Measurements from ENCODE around the gene NAGS. TPM values are rescaled to one million over a fixed set of nuclear protein-coding genes. Genes with fewer than 3 reads are reported as not detected.

The NAGS gene
- total RNA-seq, 1 donor from 2014 or later: 0.91 TPM

- intact Hi-C loops (cut with micrococcal nuclease): no loop called here
- H3K4me1 Mint-ChIP-seq: no peaks in the 10 kb centered on the region
- no peak overlapping the region for H3K4me3 Mint-ChIP-seq
- no peaks in the 10 kb centered on the region for H3K36me3 Mint-ChIP-seq (ENCODE audit: low read depth)
- H3K27ac Mint-ChIP-seq: no peak overlapping the region
- no peak for DNase-seq
- no peaks in the 10 kb centered on the region for H3K9me3 Mint-ChIP-seq
- H3K27me3 Mint-ChIP-seq: peaks cover 28% of the 10 kb centered on the region
Observed at GRCh38 chr17:43976963-43977837, 27.2 kb upstream of the NAGS start.

GRCh38 chr17:43978078-43978477 is 26.3 kb upstream of the NAGS start:
- Mint-ChIP-seq H3K4me3 (no peak overlapping the region), H3K4me1 (no peaks in the 10 kb centered on the region), H3K27ac (no peak overlapping the region), H3K36me3 (ENCODE audit: low read depth) (no peaks in the 10 kb centered on the region), H3K27me3 (peaks cover 37% of the 10 kb centered on the region), H3K9me3 (no peaks in the 10 kb centered on the region)
- intact Hi-C loops (cut with micrococcal nuclease): no loop called here
- no peak for DNase-seq

- no peaks in the 10 kb centered on the region for H3K9me3 Mint-ChIP-seq
- no peaks in the 10 kb centered on the region for H3K4me1 Mint-ChIP-seq
- DNase-seq: no peak
- no peaks in the 10 kb centered on the region for H3K36me3 Mint-ChIP-seq (ENCODE audit: low read depth)
- peaks cover 39% of the 10 kb centered on the region for H3K27me3 Mint-ChIP-seq
- no peak overlapping the region for H3K27ac Mint-ChIP-seq
- no peak overlapping the region for H3K4me3 Mint-ChIP-seq
- intact Hi-C loops (cut with micrococcal nuclease): no loop called here
Observed at GRCh38 chr17:43979011-43979410, 25.4 kb upstream of the NAGS start.

GRCh38 chr17:43979671-43980070 is 24.8 kb upstream of the NAGS start:
- intact Hi-C loops (cut with micrococcal nuclease): no loop called here
- Mint-ChIP-seq H3K9me3 (no peaks in the 10 kb centered on the region), H3K4me1 (no peaks in the 10 kb centered on the region), H3K27ac (no peak overlapping the region), H3K36me3 (ENCODE audit: low read depth) (no peaks in the 10 kb centered on the region), H3K4me3 (no peak overlapping the region), H3K27me3 (peaks cover 44% of the 10 kb centered on the region)
- DNase-seq: no peak

- Mint-ChIP-seq H3K9me3 (no peaks in the 10 kb centered on the region), H3K27me3 (peaks cover 52% of the 10 kb centered on the region), H3K27ac (no peak overlapping the region), H3K36me3 (ENCODE audit: low read depth) (no peaks in the 10 kb centered on the region), H3K4me3 (no peak overlapping the region), H3K4me1 (peaks cover 8% of the 10 kb centered on the region)
- DNase-seq: no peak
- intact Hi-C loops (cut with micrococcal nuclease): no loop called here
Observed at GRCh38 chr17:43982171-43982570, 22.3 kb upstream of the NAGS start.

GRCh38 chr17:43983196-43983514 is 21.3 kb upstream of the NAGS start:
- H3K27me3 Mint-ChIP-seq: peaks cover 58% of the 10 kb centered on the region
- intact Hi-C loops (cut with micrococcal nuclease): no loop called here
- no peaks in the 10 kb centered on the region for H3K9me3 Mint-ChIP-seq
- H3K4me3 Mint-ChIP-seq: peak overlapping the region; percentile 28
- H3K4me1 Mint-ChIP-seq: peaks cover 8% of the 10 kb centered on the region
- no peaks in the 10 kb centered on the region for H3K36me3 Mint-ChIP-seq (ENCODE audit: low read depth)
- H3K27ac Mint-ChIP-seq: no peak overlapping the region
- DNase-seq: no peak

- H3K4me3 Mint-ChIP-seq: peak overlapping the region; percentile 23
- H3K4me1 Mint-ChIP-seq: peaks cover 8% of the 10 kb centered on the region
- intact Hi-C loops (cut with micrococcal nuclease): no loop called here
- no peaks in the 10 kb centered on the region for H3K36me3 Mint-ChIP-seq (ENCODE audit: low read depth)
- no peak overlapping the region for H3K27ac Mint-ChIP-seq
- peaks cover 55% of the 10 kb centered on the region for H3K27me3 Mint-ChIP-seq
- peak; percentile 67 for DNase-seq
- H3K9me3 Mint-ChIP-seq: no peaks in the 10 kb centered on the region
Observed at GRCh38 chr17:43983515-43984411, 20.7 kb upstream of the NAGS start.

- peak overlapping the region; percentile 23 for H3K4me3 Mint-ChIP-seq
- peaks cover 8% of the 10 kb centered on the region for H3K4me1 Mint-ChIP-seq
- H3K27ac Mint-ChIP-seq: no peak overlapping the region
- intact Hi-C loops (cut with micrococcal nuclease): no loop called here
- DNase-seq: no peak
- H3K27me3 Mint-ChIP-seq: peaks cover 54% of the 10 kb centered on the region
- no peaks in the 10 kb centered on the region for H3K9me3 Mint-ChIP-seq
- no peaks in the 10 kb centered on the region for H3K36me3 Mint-ChIP-seq (ENCODE audit: low read depth)
Observed at GRCh38 chr17:43984521-43984920, 19.9 kb upstream of the NAGS start.

GRCh38 chr17:43986225-43986981 is 18.0 kb upstream of the NAGS start:
- Mint-ChIP-seq H3K27me3 (peaks cover 48% of the 10 kb centered on the region), H3K4me1 (peaks cover 8% of the 10 kb centered on the region), H3K27ac (no peak overlapping the region), H3K4me3 (no peak overlapping the region), H3K9me3 (no peaks in the 10 kb centered on the region), H3K36me3 (ENCODE audit: low read depth) (no peaks in the 10 kb centered on the region)
- no peak for DNase-seq
- intact Hi-C loops (cut with micrococcal nuclease): no loop called here

GRCh38 chr17:43987131-43988021 is 17.0 kb upstream of the NAGS start:
- no peaks in the 10 kb centered on the region for H3K9me3 Mint-ChIP-seq
- H3K4me1 Mint-ChIP-seq: peaks cover 8% of the 10 kb centered on the region
- H3K27ac Mint-ChIP-seq: no peak overlapping the region
- no peak overlapping the region for H3K4me3 Mint-ChIP-seq
- peaks cover 42% of the 10 kb centered on the region for H3K27me3 Mint-ChIP-seq
- no peak for DNase-seq
- intact Hi-C loops (cut with micrococcal nuclease): no loop called here
- H3K36me3 Mint-ChIP-seq (ENCODE audit: low read depth): no peaks in the 10 kb centered on the region

GRCh38 chr17:43988301-43988700 is 16.1 kb upstream of the NAGS start:
- no peak overlapping the region for H3K4me3 Mint-ChIP-seq
- H3K4me1 Mint-ChIP-seq: peaks cover 8% of the 10 kb centered on the region
- H3K36me3 Mint-ChIP-seq (ENCODE audit: low read depth): no peaks in the 10 kb centered on the region
- DNase-seq: no peak
- peaks cover 36% of the 10 kb centered on the region for H3K27me3 Mint-ChIP-seq
- intact Hi-C loops (cut with micrococcal nuclease): no loop called here
- H3K9me3 Mint-ChIP-seq: no peaks in the 10 kb centered on the region
- H3K27ac Mint-ChIP-seq: no peak overlapping the region

- intact Hi-C loops (cut with micrococcal nuclease): no loop called here
- Mint-ChIP-seq H3K27ac (no peak overlapping the region), H3K9me3 (no peaks in the 10 kb centered on the region), H3K4me1 (no peaks in the 10 kb centered on the region), H3K36me3 (ENCODE audit: low read depth) (no peaks in the 10 kb centered on the region), H3K4me3 (no peak overlapping the region), H3K27me3 (peaks cover 27% of the 10 kb centered on the region)
- no peak for DNase-seq
Observed at GRCh38 chr17:43992641-43993040, 11.8 kb upstream of the NAGS start.

All from activated CD4-positive, alpha-beta T cell treated with anti-CD3 and anti-CD28 coated beads, Interleukin-2, amount 10 ng/mL, durations not matched to agents 24 days and 14 days (primary cell).